IPS-20b (cell line): ENCODE data around the gene TSPAN6.

Experiments
- H3K27ac ChIP-seq: one replicate; pipeline ENCODE4 v1.5.1; 2013; ENCODE audit warnings: low read length
- H3K27me3 ChIP-seq: 2 replicates; pipeline ENCODE4 v1.6.1; 2013; ENCODE audit warnings: mild to moderate bottlenecking, low read length, inconsistent platforms; ENCODE audit not compliant: insufficient read depth
- H3K36me3 ChIP-seq: 2 replicates; pipeline ENCODE4 v1.6.1; 2013; ENCODE audit warnings: low read depth, mild to moderate bottlenecking, inconsistent platforms, low read length, moderate library complexity; ENCODE audit not compliant: insufficient read depth
- H3K4me1 ChIP-seq: 2 replicates; pipeline ENCODE4 v1.6.1; 2013; ENCODE audit warnings: mild to moderate bottlenecking, control low read depth, inconsistent platforms, low read length, moderate library complexity; ENCODE audit not compliant: insufficient read depth
- H3K4me3 ChIP-seq: 2 replicates; pipeline ENCODE4 v1.5.1; 2013; ENCODE audit warnings: mild to moderate bottlenecking, low read length, inconsistent platforms
- H3K9ac ChIP-seq: 2 replicates; pipeline ENCODE4 v1.6.1; 2013; ENCODE audit warnings: low read depth, mild to moderate bottlenecking, inconsistent platforms, low read length, moderate library complexity
- H3K9me3 ChIP-seq: 2 replicates; pipeline ENCODE4 v1.6.1; 2013; ENCODE audit warnings: mild to moderate bottlenecking, low read depth, low read length, inconsistent platforms; ENCODE audit not compliant: insufficient read depth

The TSPAN6 gene

DNA sequence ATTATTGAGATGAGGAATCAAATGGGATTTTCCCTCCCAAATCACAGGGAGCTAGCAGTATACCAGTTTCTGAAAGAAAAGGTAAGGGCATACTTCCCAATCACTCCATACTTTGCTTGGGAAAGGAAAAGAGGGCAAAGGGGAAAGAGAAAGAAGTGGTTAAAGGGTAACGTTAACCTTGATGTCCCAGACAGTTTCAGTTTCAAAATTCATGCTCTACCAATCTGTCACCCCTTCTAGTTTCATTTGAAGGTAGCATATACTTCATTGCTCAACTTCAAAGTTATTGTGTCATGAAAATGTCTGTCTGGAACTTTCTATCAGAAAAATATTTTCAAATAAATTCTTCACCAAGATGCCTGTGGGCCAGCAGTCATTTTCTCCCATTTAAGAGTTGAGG lies 35.8 kb downstream of the TSPAN6 start:
- H3K36me3 ChIP-seq = no peaks in the 10 kb centered on the region
- no peak overlapping the region for H3K27ac ChIP-seq
- no peaks in the 10 kb centered on the region for H3K9me3 ChIP-seq
- H3K27me3 ChIP-seq = no peaks in the 10 kb centered on the region
- H3K9ac ChIP-seq = no peak overlapping the region
- no peak overlapping the region for H3K4me3 ChIP-seq
- H3K4me1 ChIP-seq = peaks cover 5% of the 10 kb centered on the region; the same call in 1 of the 2 replicates

DNA sequence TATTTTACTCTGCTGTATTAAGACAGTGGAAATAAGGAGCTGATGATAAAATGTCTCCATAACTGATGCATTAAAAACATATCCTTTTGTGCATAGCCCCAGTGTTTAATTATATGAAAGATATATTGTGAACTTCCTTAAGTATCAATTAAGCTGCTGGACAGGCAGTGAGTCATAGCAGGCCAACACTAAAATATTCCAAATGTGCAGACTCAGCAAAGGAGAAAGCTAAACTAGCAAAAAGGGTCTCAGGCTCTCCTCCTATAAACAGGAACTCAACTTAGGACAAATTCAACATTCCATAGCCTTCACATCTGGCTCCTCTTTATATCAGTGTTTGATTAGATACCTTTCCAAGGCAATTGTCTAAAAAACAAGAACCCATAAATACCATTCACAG lies 36.3 kb downstream of the TSPAN6 start:
- H3K27ac ChIP-seq = no peak overlapping the region
- H3K9me3 ChIP-seq = no peaks in the 10 kb centered on the region
- no peak overlapping the region for H3K4me3 ChIP-seq
- H3K9ac ChIP-seq = no peak overlapping the region
- no peaks in the 10 kb centered on the region for H3K36me3 ChIP-seq
- H3K4me1 ChIP-seq = peaks cover 5% of the 10 kb centered on the region; the same call in 1 of the 2 replicates
- H3K27me3 ChIP-seq = no peaks in the 10 kb centered on the region

DNA sequence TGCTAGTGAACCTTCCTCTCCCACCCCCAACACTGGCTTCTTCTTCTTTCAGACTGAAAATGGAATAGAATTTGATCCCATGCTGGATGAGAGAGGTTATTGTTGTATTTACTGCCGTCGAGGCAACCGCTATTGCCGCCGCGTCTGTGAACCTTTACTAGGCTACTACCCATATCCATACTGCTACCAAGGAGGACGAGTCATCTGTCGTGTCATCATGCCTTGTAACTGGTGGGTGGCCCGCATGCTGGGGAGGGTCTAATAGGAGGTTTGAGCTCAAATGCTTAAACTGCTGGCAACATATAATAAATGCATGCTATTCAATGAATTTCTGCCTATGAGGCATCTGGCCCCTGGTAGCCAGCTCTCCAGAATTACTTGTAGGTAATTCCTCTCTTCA lies 37.1 kb downstream of the TSPAN6 start:
- Histone ChIP-seq H3K36me3 (no peaks in the 10 kb centered on the region), H3K9me3 (no peaks in the 10 kb centered on the region), H3K27me3 (no peaks in the 10 kb centered on the region), H3K27ac (no peak overlapping the region), H3K9ac (no peak overlapping the region), H3K4me3 (no peak overlapping the region), H3K4me1 (peaks cover 5% of the 10 kb centered on the region; the same call in 1 of the 2 replicates)

DNA sequence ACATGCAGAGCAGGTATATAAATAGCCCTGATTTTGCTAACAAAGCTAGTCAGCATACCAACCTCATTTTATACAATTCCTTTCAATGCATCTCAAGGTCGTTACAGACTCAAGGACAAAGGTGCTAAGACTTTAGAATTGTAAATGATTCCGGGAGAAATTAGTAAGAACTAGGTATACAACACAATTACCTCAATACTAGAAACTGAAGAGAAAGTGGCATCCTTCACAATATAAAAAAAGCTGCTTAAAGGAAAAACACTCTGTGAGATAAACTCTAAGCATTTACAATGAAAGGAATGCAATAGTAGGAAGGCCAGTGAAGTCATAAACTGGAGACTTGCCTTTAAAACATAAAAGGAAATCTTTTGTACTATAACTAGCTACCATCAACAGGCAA lies 40.0 kb downstream of the TSPAN6 start:
- Histone ChIP-seq H3K9me3 (no peaks in the 10 kb centered on the region), H3K9ac (no peak overlapping the region), H3K27ac (no peak overlapping the region), H3K27me3 (no peaks in the 10 kb centered on the region), H3K36me3 (no peaks in the 10 kb centered on the region), H3K4me1 (peaks cover 8% of the 10 kb centered on the region; the same call in 1 of the 2 replicates), H3K4me3 (no peak overlapping the region)

DNA sequence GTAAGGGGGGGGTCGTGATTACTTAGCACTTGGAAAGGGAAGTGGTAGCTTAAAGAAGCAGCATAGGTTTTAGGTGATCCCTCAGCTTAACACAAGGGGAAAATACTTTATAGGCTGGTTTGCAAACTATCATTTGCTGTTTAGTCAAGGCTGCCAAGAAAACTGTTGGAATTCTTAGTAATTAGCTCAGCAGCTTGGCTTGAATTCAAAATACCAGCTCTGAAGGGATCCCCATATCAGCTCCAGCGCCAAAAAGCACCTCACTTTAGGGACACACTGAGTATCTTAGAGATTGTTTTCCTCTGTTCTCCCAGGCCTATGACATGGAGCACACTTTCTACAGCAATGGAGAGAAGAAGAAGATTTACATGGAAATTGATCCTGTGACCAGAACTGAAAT lies 43.0 kb downstream of the TSPAN6 start:
- Histone ChIP-seq H3K36me3 (no peaks in the 10 kb centered on the region), H3K9me3 (no peaks in the 10 kb centered on the region), H3K9ac (peak overlapping the region; percentile 37; the same call in 1 of the 2 replicates), H3K4me3 (peak overlapping the region; percentile 49; the same call in 1 of the 2 replicates), H3K27ac (no peak overlapping the region), H3K4me1 (peaks cover 8% of the 10 kb centered on the region; the same call in 1 of the 2 replicates), H3K27me3 (no peaks in the 10 kb centered on the region)

DNA sequence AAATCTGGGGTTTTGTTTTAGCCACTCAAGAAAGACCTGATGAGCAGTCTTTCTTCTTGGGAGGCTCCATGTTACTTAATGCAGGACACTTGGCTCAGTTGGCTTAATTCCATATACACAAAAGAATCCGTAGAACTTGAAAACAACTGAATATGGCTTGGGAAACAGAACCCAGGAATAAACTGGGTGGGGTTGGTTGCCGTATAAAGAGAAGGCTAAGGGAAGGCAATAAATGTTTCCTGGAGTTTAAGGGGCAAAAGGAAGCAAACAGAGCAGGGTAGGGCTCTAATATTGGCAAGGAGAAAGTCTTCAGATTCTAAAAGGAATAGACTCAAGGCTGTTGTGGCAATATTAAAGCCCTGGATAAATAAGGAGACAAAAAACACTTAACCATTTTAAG lies 43.5 kb downstream of the TSPAN6 start:
- Histone ChIP-seq H3K4me3 (no peak overlapping the region), H3K4me1 (peaks cover 8% of the 10 kb centered on the region; the same call in 1 of the 2 replicates), H3K27me3 (no peaks in the 10 kb centered on the region), H3K9me3 (no peaks in the 10 kb centered on the region), H3K27ac (no peak overlapping the region), H3K9ac (no peak overlapping the region), H3K36me3 (no peaks in the 10 kb centered on the region)

DNA sequence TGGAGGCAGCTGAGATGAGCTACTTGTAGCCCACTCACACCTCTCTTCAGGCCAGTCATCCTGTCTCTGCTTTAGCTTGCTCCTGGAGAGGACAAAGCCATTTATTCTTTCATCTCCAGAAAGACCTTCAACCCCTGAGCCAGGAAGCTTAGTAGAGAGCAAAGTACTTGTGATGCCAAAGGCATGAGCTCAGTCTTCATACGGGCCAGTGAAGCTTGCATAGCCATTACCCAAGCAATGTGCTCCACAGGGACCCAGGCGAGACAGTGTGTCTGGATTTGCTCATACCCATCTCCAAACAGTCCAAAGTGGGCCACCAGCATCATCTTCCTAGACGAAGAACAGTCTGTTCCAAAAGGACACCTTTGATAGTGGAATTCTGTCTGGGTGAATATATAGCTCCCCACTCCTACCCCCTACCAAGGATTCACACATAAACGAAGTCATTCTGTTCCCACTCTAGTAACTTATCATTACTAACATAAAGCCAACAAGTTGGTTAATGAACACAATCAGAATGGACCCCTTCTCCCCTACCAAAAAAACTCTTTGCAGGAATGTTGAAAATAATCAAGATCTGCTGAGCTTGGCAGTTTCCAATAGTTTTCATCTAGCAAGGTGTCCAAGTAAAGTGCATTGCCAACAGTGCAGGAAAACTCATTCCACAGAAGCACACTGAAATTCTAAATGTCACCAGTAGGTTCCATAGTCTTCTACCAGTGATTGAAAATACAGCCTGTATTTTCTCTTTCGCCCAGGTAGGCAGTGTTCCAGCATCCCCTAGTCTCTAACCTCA lies 45.2 kb downstream of the TSPAN6 start:
- H3K9ac ChIP-seq = no peak overlapping the region
- peaks cover 3% of the 10 kb centered on the region; the same call in 1 of the 2 replicates for H3K4me1 ChIP-seq
- H3K27ac ChIP-seq = no peak overlapping the region
- no peaks in the 10 kb centered on the region for H3K27me3 ChIP-seq
- no peaks in the 10 kb centered on the region for H3K9me3 ChIP-seq
- H3K36me3 ChIP-seq = no peaks in the 10 kb centered on the region
- H3K4me3 ChIP-seq = no peak overlapping the region

DNA sequence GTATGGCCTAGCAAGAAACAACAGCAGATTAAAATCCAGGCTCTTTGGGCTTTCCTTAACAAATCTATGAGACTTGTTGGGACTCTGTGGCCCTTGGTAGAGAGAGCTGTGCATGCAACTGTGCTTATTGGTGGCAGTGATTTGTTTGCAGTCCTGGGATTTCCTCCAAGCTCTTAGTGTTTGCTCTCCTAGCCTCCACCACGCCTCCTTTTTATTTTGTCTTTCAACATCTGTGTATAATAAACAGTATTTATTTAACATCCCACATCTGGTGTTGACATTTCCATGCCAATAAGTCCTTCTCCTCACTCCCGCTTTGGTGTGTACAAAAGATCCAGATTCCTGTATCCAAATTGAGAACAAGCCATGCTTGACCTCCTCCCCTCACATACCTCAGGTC lies 48.7 kb downstream of the TSPAN6 start:
- H3K4me1 ChIP-seq = no peaks in the 10 kb centered on the region; the same call in 1 of the 2 replicates
- H3K4me3 ChIP-seq = no peak overlapping the region
- no peaks in the 10 kb centered on the region for H3K27me3 ChIP-seq
- no peaks in the 10 kb centered on the region for H3K9me3 ChIP-seq
- no peak overlapping the region for H3K9ac ChIP-seq
- H3K36me3 ChIP-seq = no peaks in the 10 kb centered on the region
- no peak overlapping the region for H3K27ac ChIP-seq

DNA sequence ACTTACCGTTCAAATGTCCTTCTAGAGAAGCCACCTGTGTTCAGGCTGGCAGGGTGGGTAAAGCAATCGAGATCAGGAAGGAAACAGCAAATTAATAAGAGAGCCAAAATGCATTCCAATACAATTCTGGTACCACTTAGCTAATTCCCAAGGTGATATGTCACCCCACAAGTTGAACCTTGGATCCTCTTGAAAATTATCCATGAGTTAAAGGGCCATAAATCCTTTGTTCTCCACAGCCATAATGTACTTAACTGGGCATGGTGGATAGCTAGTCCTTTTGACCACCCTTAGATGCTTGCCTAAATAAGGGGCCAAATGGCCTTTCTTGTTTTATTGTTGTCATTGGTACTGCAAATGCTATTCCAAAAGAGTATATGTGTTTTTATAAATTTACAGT lies 49.9 kb downstream of the TSPAN6 start:
- Histone ChIP-seq H3K27me3 (no peaks in the 10 kb centered on the region), H3K4me3 (no peak overlapping the region)

DNA sequence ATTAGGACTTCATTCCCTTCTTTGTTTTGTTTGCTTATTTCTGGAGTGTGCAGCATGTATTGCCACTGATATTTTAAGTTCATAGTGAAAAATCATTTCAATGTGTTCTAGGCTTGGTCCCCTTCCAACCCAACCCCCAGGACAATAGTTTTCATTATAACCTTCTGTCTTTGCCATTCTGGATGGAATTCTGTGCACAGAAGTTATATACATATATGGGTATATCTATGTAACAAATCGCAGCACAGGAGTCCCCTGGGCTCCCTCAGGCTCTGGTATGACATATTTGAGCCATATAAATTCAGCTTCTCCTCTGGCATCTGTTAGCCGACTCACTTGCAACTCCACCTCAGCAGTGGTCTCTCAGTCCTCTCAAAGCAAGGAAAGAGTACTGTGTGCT lies 52.0 kb downstream of the TSPAN6 start, which contains the start of gene TNMD:
Gene TNMD (plus strand): TSS at position 326 of the 400 bp plus-strand sequence. CDS start 83 bp downstream, outside the sequence.
- Histone ChIP-seq H3K9me3 (no peaks in the 10 kb centered on the region), H3K27me3 (no peaks in the 10 kb centered on the region), H3K4me3 (no peak within 1 kb of the TSS), H3K27ac (no peak within 1 kb of the TSS), H3K9ac (no peak within 1 kb of the TSS), H3K36me3 (no peaks in the 10 kb centered on the region), H3K4me1 (no peaks in the 10 kb centered on the region)

More for the DNA sequence above, 49.9 kb downstream of the TSPAN6 start:
- Histone ChIP-seq H3K36me3 (no peaks in the 10 kb centered on the region), H3K27ac (no peak overlapping the region), H3K4me1 (no peaks in the 10 kb centered on the region), H3K9ac (no peak overlapping the region), H3K9me3 (no peaks in the 10 kb centered on the region)
